Parathyroid adenoma (tissue), 2 donors: ENCODE data around the gene ZBED5.

Experiments
- H2AFZ ChIP-seq: fragments of 300-600 bp; sonication (generic); one replicate; pipeline ENCODE4 v1.7.0; 2017; ENCODE audit warnings: antibody characterized with exemption, mild to moderate bottlenecking
- H3K27ac ChIP-seq: fragments of 300-600 bp; sonication (generic); one replicate; pipeline ENCODE4 v1.7.0; 2017
- H3K27me3 ChIP-seq: fragments of 300-600 bp; sonication (generic); one replicate; pipeline ENCODE4 v1.7.0; 2017; ENCODE audit warnings: low read length; ENCODE audit not compliant: control insufficient read depth, insufficient read depth
- H3K36me3 ChIP-seq: fragments of 300-600 bp; sonication (generic); one replicate; pipeline ENCODE4 v1.7.0; 2017; ENCODE audit warnings: low read length; ENCODE audit not compliant: control insufficient read depth, insufficient read depth
- H3K4me1 ChIP-seq: fragments of 300-600 bp; sonication (generic); one replicate; pipeline ENCODE4 v1.7.0; 2017; ENCODE audit warnings: control low read depth
- H3K4me2 ChIP-seq: fragments of 300-600 bp; sonication (generic); one replicate; pipeline ENCODE4 v1.7.0; 2017; ENCODE audit warnings: low read length
- H3K4me3 ChIP-seq: fragments of 300-600 bp; sonication (generic); one replicate; pipeline ENCODE4 v1.7.0; 2017; ENCODE audit warnings: low read depth, low read length
- H3K79me2 ChIP-seq: fragments of 300-600 bp; sonication (generic); one replicate; pipeline ENCODE4 v1.7.0; 2017; ENCODE audit warnings: control low read depth
- H3K9ac ChIP-seq: fragments of 300-600 bp; sonication (generic); one replicate; pipeline ENCODE4 v1.7.0; 2017; ENCODE audit warnings: mild to moderate bottlenecking
- H3K9me3 ChIP-seq: fragments of 300-600 bp; sonication (generic); one replicate; pipeline ENCODE4 v1.7.0; 2017; ENCODE audit warnings: low read length; ENCODE audit not compliant: control insufficient read depth
- TF ChIP-seq, protein P1 (sequence below): fragments of 300-600 bp; sonication (generic); IDR thresholded peaks from one replicate; pipeline ENCODE4 v1.7.0; 2017; ENCODE audit warnings: antibody characterized with exemption, mild to moderate bottlenecking
- donor health status: primary hyperparathyroidism.

The ZBED5 gene

DNA sequence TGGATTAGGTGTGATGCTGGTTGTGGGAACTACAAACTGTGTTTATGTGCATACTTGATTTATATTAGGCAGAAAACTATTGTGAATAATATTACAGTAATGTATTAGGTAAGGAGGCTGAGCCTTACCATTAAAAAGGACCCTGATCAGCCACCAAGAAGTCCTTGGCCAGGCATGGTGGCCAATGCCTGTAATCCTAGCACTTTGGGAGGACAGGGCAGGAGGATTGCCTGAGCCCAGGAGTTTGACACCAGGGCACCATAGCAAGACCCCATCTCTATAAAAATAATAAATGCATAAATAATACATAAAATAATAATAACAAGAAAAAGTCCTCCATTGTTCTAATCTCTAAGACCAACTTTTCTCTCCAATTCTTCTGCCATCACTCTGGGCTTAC, 3.2 kb upstream of the ZBED5 start:
- Histone ChIP-seq H3K27ac (no peak overlapping the region), H3K9ac (no peak overlapping the region), H3K79me2 (peaks cover 8% of the 10 kb centered on the region), H2AFZ (no peak overlapping the region), H3K27me3 (no peaks in the 10 kb centered on the region), H3K4me1 (peaks cover 16% of the 10 kb centered on the region), H3K9me3 (no peaks in the 10 kb centered on the region), H3K4me2 (no peak overlapping the region), H3K4me3 (no peak overlapping the region), H3K36me3 (no peaks in the 10 kb centered on the region)
- TF ChIP-seq, protein P1, sequence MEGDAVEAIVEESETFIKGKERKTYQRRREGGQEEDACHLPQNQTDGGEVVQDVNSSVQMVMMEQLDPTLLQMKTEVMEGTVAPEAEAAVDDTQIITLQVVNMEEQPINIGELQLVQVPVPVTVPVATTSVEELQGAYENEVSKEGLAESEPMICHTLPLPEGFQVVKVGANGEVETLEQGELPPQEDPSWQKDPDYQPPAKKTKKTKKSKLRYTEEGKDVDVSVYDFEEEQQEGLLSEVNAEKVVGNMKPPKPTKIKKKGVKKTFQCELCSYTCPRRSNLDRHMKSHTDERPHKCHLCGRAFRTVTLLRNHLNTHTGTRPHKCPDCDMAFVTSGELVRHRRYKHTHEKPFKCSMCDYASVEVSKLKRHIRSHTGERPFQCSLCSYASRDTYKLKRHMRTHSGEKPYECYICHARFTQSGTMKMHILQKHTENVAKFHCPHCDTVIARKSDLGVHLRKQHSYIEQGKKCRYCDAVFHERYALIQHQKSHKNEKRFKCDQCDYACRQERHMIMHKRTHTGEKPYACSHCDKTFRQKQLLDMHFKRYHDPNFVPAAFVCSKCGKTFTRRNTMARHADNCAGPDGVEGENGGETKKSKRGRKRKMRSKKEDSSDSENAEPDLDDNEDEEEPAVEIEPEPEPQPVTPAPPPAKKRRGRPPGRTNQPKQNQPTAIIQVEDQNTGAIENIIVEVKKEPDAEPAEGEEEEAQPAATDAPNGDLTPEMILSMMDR = no peak

GRCh38 chr11:10858439-10859325, 829 bp upstream of the ZBED5 start:
- Histone ChIP-seq H3K9ac (peak overlapping the region; percentile 46), H3K27me3 (no peaks in the 10 kb centered on the region), H3K4me2 (peak overlapping the region; percentile 75), H3K27ac (peak overlapping the region; percentile 99), H2AFZ (peak overlapping the region; percentile 76), H3K36me3 (no peaks in the 10 kb centered on the region), H3K9me3 (no peaks in the 10 kb centered on the region), H3K79me2 (peaks cover 16% of the 10 kb centered on the region), H3K4me3 (peak overlapping the region; percentile 90), H3K4me1 (peaks cover 11% of the 10 kb centered on the region)
- TF ChIP-seq, protein P1 = no peak

GRCh38 chr11:10857459-10857708, 469 bp downstream of the ZBED5 start:
- peak overlapping the region; percentile 77 for H3K9ac ChIP-seq
- no peaks in the 10 kb centered on the region for H3K27me3 ChIP-seq
- peaks cover 11% of the 10 kb centered on the region for H3K4me1 ChIP-seq
- peak overlapping the region; percentile 76 for H2AFZ ChIP-seq
- H3K36me3 ChIP-seq = no peaks in the 10 kb centered on the region
- TF ChIP-seq, protein P1 = no peak
- H3K4me3 ChIP-seq = peak overlapping the region; percentile 90
- peaks cover 16% of the 10 kb centered on the region for H3K79me2 ChIP-seq
- H3K9me3 ChIP-seq = no peaks in the 10 kb centered on the region
- H3K4me2 ChIP-seq = peak overlapping the region; percentile 83
- peak overlapping the region; percentile 99 for H3K27ac ChIP-seq

GRCh38 chr11:10856689-10857458, 979 bp downstream of the ZBED5 start:
- TF ChIP-seq, protein P1 = no peak
- H3K4me1 ChIP-seq = peaks cover 10% of the 10 kb centered on the region

More at GRCh38 chr11:10856689-10857458, 979 bp downstream of the ZBED5 start:
- H3K79me2 ChIP-seq = peaks cover 16% of the 10 kb centered on the region
- H3K36me3 ChIP-seq = no peaks in the 10 kb centered on the region
- H3K4me2 ChIP-seq = peak overlapping the region; percentile 83
- peak overlapping the region; percentile 90 for H3K4me3 ChIP-seq
- peak overlapping the region; percentile 76 for H2AFZ ChIP-seq
- H3K27me3 ChIP-seq = no peaks in the 10 kb centered on the region
- H3K9ac ChIP-seq = peak overlapping the region; percentile 77
- H3K27ac ChIP-seq = peak overlapping the region; percentile 99
- H3K9me3 ChIP-seq = no peaks in the 10 kb centered on the region
